NCI-H524 (cell line): ENCODE results near the gene RCBTB1.
"Not testable (repeated sequence)": the region's sequence is repeated elsewhere in the genome, so short reads cannot be mapped to it uniquely, and the experiment has no call there.

Source experiments
- DNase-seq, 2 experiments: peaks; one replicate each; lab custom pipeline; 2025; lab: John Stamatoyannopoulos, UW

Gene RCBTB1

GRCh38 chr13:49604570-49604969, 19.2 kb upstream of the RCBTB1 start:
- DNase-seq, result no peak

GRCh38 chr13:49602615-49603014, 17.3 kb upstream of the RCBTB1 start:
- not testable (repeated sequence) for DNase-seq

DNA sequence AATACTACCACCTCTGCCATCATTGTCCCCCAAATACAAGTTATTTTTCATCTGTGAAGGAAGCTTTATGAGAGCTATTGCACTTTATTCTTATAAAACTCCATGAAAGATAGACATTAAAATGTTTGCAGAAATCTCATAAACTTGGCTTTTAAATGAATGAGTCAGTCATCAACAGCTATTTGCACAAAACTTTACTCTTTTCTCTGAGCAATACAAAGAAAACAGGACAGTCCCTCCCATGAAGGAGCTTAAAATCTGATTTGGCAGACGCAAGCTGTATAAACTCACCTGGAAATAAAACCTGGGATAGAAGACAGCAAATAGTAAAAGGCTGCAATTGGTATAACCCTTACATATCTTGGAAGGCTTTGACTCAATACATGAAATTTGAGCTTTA, 16.6 kb upstream of the RCBTB1 start:
- DNase-seq, result no peak

DNA sequence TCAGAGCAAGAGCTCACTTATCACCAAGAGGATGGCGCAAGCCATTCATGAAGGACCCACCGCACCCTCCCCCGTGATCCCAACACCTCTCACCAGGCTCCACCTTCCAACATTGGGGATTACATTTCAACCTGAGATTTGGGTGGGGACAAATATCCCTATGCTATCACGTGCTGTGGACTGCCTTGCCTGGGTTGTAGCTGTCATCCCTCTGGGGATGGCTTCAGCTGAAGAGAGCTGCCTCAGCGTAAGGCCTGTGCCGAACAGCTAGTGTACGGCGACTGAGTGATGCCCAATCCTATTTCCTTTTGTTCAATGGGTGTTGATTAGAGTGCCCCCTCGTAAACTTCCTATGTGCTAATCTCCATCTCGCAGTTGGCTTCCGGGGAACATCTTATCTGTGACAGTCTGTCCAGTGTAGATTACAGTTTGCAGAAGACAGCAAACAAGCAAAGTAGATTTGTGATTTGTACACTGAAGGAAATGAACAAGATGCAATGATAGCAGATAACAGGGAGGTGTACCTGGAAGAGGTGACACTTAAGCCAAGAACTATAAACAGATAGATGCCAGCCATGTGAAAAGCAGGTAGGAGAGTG, 11.8 kb upstream of the RCBTB1 start:
- peak in 1 of 2 experiments; percentile 17 for DNase-seq

- peak; percentile 95 to 97 for DNase-seq
Observed at GRCh38 chr13:49596221-49596620, 10.9 kb upstream of the RCBTB1 start.

GRCh38 chr13:49594576-49594975, 9.2 kb upstream of the RCBTB1 start:
- no peak for DNase-seq

DNA sequence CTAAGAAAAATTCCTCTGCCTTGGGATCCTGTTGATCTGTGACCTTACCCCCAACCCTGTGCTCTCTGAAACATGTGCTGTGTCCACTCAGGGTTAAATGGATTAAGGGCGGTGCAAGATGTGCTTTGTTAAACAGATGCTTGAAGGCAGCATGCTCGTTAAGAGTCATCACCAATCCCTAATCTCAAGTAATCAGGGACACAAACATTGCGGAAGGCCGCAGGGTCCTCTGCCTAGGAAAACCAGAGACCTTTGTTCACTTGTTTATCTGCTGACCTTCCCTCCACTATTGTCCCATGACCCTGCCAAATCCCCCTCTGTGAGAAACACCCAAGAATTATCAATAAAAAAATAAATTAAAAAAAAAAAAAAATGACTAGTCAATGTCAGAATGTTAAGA, 8.5 kb upstream of the RCBTB1 start:
- not testable (repeated sequence) for DNase-seq

GRCh38 chr13:49590714-49591113, 5.4 kb upstream of the RCBTB1 start:
- not testable (repeated sequence) for DNase-seq

GRCh38 chr13:49587311-49587847, 2.0 kb upstream of the RCBTB1 start:
- DNase-seq, result no peak

- DNase-seq, result no peak
Observed at GRCh38 chr13:49586717-49587116, 1.4 kb upstream of the RCBTB1 start.

DNA sequence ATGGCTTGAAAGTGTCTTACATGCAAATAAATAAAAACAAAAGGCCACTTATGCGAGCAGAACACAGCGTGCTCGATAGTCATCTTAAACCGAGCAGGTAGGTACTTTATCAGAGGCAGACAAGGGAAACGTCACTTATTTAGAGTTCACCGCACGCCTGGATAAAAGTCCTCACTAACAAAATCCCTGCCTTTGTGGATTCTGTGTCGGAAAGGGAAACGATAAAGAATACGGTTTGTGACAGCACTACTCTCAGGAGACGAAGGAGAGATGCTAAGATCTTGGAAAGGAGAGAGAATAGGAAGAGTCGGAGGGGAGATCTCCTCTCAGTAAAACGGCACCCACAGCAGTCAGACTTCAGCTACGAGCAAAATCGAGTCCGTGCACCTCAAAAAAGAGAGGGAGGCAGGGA, 581 bp downstream of the RCBTB1 start:
- DNase-seq, result peak in 1 of 2 experiments; percentile 7

DNA sequence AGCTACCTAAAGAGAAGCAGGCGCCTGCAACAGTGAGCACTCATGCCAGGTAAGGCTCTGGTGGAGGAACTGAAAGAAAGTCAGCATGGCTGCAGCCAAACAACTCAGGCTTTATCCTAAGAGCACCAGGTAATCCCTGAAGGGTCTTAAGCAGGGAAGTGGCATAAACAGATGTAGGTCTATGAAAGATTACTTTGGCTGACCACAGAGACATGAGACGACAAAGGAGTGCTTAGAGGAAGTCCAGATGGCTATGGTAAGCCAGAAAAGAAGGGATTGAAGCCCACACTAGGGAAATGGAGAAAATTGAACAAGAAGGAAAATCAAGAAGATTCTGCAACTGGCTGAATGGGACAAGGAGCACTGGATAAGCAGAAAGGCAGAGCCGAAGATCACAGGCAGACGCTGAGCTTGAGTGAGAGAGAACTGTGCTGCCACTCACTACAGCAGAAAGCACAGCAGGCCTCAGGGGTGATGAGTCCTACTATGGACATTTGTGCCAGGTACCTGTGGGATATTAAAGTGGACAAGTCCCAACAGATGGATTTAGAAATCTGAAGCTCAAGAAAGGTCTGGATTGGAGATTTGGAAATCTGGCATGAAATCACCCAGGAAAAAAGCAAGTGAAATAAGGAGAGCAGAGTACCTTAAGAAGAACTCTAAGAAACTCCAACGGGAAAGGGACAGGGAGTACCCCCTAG, 4.2 kb downstream of the RCBTB1 start:
- DNase-seq, result peak; percentile 82 to 91

DNA sequence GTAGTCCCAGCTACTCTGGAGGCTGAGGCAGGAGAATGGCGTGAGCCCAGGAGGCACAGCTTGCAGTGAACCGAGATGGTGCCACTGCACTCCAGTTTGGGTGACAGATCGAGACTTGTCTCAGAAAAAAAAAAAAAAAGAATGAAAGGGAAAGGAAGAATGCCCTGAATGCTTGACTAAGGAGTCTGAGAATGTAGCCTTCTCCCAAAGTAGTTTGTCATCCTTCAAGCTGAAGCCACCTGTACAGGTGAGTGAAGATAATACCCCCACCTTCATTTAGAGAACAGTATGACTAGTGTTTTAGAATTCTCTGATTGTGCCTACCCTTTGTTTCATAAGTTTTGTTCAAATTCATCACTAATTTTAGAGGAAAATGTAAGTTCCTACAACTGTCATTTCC, 5.9 kb downstream of the RCBTB1 start:
- no peak for DNase-seq

DNA sequence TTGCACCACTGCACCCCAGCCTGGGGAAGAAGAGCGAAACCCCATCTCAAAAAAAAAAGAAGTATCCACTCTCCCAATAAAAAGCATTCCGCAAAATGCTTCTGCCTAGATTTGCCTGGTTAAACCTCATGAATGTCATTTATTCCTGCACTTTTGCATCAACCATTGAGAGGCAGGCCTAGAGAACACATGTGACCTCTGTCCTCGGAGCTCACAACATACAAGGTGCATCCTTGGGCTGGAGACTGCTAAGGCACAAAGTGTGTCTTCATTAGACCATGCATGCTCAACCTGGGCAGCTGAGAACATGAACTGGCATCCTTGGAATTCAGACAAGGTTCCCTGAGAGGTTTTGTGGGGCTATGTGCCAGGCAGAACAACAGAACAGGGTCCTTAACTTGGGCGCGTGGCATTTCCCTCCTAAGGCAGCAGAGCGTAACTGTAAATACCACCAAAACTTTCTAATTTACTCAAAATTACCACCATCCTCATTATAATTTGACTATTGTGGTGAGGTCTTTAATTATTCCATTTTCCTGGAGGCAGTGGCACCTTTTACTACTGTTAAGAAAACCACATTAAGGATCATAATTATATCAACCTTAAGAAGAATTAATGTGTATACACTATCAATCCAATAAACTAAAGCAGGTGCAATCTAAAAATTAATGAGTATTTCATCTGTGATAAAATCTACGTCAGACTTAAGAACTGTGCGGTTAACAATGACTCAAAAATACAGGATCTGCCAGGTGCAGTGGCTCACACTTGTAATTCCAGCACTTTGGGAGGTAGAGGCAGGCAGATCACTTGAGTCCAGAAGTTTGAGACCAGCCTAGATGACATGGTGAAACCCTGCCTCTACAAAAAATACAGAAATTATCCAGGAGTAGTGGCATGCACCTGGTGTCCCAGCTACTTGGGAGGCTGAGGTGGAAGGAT, 13.8 kb downstream of the RCBTB1 start:
- DNase-seq, result no peak

GRCh38 chr13:49569993-49570689, 15.2 kb downstream of the RCBTB1 start:
- DNase-seq, result no peak

DNA sequence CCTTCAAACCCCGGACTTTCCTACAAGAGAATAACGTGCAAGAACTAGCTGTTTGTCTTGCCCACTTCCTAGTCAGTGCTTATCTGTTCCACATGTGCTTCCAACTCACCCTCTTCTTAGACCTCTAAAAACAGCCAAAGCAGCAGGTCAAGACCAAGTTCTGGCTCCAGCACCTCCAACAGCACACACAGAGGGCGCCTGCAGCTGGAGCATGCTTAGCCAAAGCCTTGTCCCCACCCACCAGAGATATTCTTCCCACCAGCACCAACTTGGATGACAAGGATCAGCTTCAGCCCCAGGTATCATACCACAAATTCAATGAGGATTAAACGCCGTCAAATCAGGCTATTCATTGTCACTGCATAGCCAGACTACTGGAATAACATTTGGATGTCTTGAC, 17.9 kb downstream of the RCBTB1 start:
- no peak for DNase-seq

GRCh38 chr13:49566461-49566860, 18.9 kb downstream of the RCBTB1 start:
- no peak for DNase-seq

DNA sequence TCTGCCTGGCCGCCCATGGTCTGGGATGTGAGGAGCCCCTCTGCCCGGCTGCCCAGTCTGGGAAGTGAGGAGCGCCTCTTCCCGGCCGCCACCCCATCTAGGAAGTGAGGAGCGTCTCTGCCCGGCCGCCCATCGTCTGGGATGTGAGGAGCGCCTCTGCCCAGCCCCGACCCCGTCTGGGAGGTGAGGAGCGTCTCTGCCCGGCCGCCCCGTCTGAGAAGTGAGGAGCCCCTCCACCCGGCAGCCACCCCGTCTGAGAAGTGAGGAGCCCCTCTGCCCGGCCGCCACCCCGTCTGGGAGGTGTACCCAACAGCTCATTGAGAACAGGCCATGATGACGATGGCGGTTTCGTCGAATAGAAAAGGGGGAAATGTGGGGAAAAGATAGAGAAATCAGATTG, 19.9 kb downstream of the RCBTB1 start:
- DNase-seq, result not testable (repeated sequence)

GRCh38 chr13:49563516-49563915, 21.8 kb downstream of the RCBTB1 start:
- no peak for DNase-seq

- no peak for DNase-seq
Observed at GRCh38 chr13:49561062-49561410, 24.3 kb downstream of the RCBTB1 start.

GRCh38 chr13:49560270-49561061, 24.9 kb downstream of the RCBTB1 start:
- DNase-seq, result peak in 1 of 2 experiments; percentile 10
